Peyer's patch (tissue), 4 donors: ENCODE results near the gene POTEF. TPM values are rescaled to one million over a fixed set of nuclear protein-coding genes. Genes with fewer than 3 reads are reported as not detected.
"Not testable (repeated sequence)": the region's sequence is repeated elsewhere in the genome, so short reads cannot be mapped to it uniquely, and the experiment has no call there.

Experiments
- DNase-seq, 3 donors: peaks; one replicate each; pipeline ENCODE4 v3.0.0-alpha.2; 2017 to 2019
- H3K27ac ChIP-seq, 4 donors: fragments of 200-600 bp; sonication (generic); one replicate each; pipeline ENCODE4 v1.5.1; 2016 to 2019
- H3K27me3 ChIP-seq, 2 donors: fragments of 200-600 bp; sonication (generic); one replicate each; pipeline ENCODE4 v1.5.1; 2019
- H3K36me3 ChIP-seq, 3 donors: fragments of 200-600 bp; sonication (generic); one replicate each; pipeline ENCODE4 v1.5.1; 2016 to 2019
- H3K4me1 ChIP-seq, 4 donors: fragments of 200-600 bp; sonication (generic); one replicate each; pipeline ENCODE4 v1.5.1; 2016 to 2019
- H3K4me3 ChIP-seq, 4 donors: fragments of 200-600 bp; sonication (generic); 1 replicate in 3 of 4; 2 replicates in 1 of 4; pipeline ENCODE4 v1.5.1; 2016 to 2019; ENCODE audit warnings: mild to moderate bottlenecking in 1 of 4
- H3K9me3 ChIP-seq, 4 donors: fragments of 200-600 bp; sonication (generic); one replicate each; pipeline ENCODE4 v1.5.1; 2016 to 2019; ENCODE audit warnings: mild to moderate bottlenecking in 1 of 4
- POLR2A ChIP-seq, 2 donors: fragments of 450-650 bp; IDR thresholded peaks; one replicate each; pipeline ENCODE4 v1.5.1; 2017; ENCODE audit warnings: antibody characterized with exemption in 2 of 2, mild to moderate bottlenecking in 2 of 2, moderate library complexity in 2 of 2
- total RNA-seq, 4 donors: library from RNA; depleted of rRNA; stranded (reverse); fragments of >200 nt; gene quantifications; one replicate each; pipeline ENCODE4 v1.1.0, GENCODE V29; 2016
- TF ChIP-seq, protein P1 (sequence below), 6 experiments: fragments of 450-650 bp in 4 of 6; fragments of 200-600 bp in 2 of 6; sonication (generic) in 1 of 6; IDR thresholded peaks; one replicate each; pipeline ENCODE4 v1.5.1; 2017 to 2019; ENCODE audit warnings: antibody characterized with exemption in 6 of 6, mild to moderate bottlenecking in 3 of 6, moderate library complexity in 1 of 6

The POTEF gene
- total RNA-seq, 4 donors from 2014 or later, result 0.28 TPM; not detected in 3

GRCh38 chr2:130137118-130137517 is 8.1 kb upstream of the POTEF start:
- not testable (repeated sequence) for H3K4me3 ChIP-seq, H3K36me3 ChIP-seq, H3K4me1 ChIP-seq, H3K27me3 ChIP-seq, H3K9me3 ChIP-seq, H3K27ac ChIP-seq
- DNase-seq, result peak in 1 of 3 donors; percentile 7

- H3K4me3 ChIP-seq, H3K27me3 ChIP-seq, H3K4me1 ChIP-seq, H3K36me3 ChIP-seq, H3K9me3 ChIP-seq, H3K27ac ChIP-seq: not testable (repeated sequence)
- DNase-seq, result peak in 1 of 3 donors; percentile 3
Observed at GRCh38 chr2:130136546-130136945, 7.5 kb upstream of the POTEF start.

DNA sequence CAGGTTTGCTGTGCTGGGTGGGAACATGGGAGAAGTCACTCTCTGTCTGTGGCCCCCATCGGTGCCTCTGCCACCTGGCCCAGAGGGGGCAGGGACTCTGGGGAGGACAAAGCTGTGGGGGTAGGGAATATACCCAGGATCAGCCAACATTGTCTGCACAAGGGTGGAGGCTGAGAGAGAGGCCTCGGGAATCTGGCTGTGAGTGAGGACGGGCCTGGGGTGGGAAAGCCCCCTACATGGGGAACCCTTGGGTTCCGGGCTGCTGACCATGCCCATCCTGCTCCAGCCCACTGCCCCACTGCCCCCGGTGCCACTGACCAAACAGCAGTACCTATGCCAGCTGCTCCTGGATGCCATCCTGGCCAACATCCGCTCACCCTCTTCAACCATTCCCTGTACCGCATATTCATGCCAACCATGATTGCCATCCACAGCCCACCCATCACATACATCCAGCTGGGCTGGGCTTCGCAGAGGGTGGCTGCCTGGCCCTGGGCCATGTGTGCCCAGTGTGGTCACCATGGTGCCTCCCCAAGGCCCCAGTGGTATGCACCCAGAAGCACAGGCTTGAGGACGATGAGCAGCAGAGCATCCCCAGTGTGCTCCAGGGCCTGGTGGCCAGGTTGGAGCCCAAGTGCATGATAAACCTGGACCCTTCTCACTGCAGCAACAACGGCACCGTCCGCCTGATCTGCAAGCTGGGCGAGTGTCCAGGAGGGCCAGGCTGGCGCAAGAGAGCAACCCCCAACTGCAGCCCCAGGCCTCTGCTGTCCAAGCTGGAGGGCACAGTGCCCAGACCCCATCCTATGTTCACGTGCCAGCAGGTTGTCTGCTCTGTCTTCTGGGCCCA is 6.9 kb upstream of the POTEF start:
- TF ChIP-seq POLR2A (IDR thresholded peaks at IDR 0.05), result no peak
- TF ChIP-seq, protein P1, sequence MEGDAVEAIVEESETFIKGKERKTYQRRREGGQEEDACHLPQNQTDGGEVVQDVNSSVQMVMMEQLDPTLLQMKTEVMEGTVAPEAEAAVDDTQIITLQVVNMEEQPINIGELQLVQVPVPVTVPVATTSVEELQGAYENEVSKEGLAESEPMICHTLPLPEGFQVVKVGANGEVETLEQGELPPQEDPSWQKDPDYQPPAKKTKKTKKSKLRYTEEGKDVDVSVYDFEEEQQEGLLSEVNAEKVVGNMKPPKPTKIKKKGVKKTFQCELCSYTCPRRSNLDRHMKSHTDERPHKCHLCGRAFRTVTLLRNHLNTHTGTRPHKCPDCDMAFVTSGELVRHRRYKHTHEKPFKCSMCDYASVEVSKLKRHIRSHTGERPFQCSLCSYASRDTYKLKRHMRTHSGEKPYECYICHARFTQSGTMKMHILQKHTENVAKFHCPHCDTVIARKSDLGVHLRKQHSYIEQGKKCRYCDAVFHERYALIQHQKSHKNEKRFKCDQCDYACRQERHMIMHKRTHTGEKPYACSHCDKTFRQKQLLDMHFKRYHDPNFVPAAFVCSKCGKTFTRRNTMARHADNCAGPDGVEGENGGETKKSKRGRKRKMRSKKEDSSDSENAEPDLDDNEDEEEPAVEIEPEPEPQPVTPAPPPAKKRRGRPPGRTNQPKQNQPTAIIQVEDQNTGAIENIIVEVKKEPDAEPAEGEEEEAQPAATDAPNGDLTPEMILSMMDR (IDR thresholded peaks at IDR 0.05), result no peak
- no peaks in the 10 kb centered on the region for H3K27me3 ChIP-seq
- peak in 1 of 3 donors; percentile 26 for DNase-seq
- no peak overlapping the region for H3K4me3 ChIP-seq
- no peak overlapping the region for H3K27ac ChIP-seq
- no peaks in the 10 kb centered on the region for H3K9me3 ChIP-seq
- H3K4me1 ChIP-seq, result no peaks in the 10 kb centered on the region
- no peaks in the 10 kb centered on the region for H3K36me3 ChIP-seq

DNA sequence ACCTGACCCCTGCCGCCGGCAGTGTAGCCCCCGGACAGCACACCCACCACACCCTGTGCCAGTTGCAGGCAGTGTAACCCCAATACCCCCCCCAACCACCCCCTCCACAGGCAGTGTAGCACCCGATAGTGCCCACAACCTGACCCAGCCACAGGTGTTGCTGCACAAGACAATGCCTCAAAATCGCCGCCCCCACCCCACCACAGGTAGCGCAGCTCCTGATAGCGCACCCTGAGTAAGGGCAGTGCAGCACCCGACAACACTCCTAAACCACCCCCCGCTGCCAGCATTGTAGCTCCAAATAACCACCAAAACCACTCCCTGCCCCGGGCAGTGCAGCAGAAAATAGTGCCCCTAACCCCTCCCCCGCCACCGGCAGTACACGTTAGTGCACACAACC is 558 bp downstream of the POTEF start:
- H3K36me3 ChIP-seq, H3K4me1 ChIP-seq, H3K4me3 ChIP-seq, H3K9me3 ChIP-seq, H3K27me3 ChIP-seq, DNase-seq, H3K27ac ChIP-seq: not testable (repeated sequence)

- not testable (repeated sequence) for H3K4me3 ChIP-seq, H3K4me1 ChIP-seq, H3K27ac ChIP-seq, DNase-seq, H3K36me3 ChIP-seq, H3K27me3 ChIP-seq, H3K9me3 ChIP-seq
Observed at GRCh38 chr2:130127726-130128125, 1.3 kb downstream of the POTEF start.

GRCh38 chr2:130120924-130121323 is 8.1 kb downstream of the POTEF start:
- H3K27ac ChIP-seq, H3K4me3 ChIP-seq, DNase-seq, H3K27me3 ChIP-seq, H3K9me3 ChIP-seq, H3K4me1 ChIP-seq, H3K36me3 ChIP-seq: not testable (repeated sequence)

- not testable (repeated sequence) for DNase-seq, H3K9me3 ChIP-seq, H3K27ac ChIP-seq, H3K27me3 ChIP-seq, H3K36me3 ChIP-seq, H3K4me1 ChIP-seq, H3K4me3 ChIP-seq
Observed at GRCh38 chr2:130102597-130103363, 26.2 kb downstream of the POTEF start.

DNA sequence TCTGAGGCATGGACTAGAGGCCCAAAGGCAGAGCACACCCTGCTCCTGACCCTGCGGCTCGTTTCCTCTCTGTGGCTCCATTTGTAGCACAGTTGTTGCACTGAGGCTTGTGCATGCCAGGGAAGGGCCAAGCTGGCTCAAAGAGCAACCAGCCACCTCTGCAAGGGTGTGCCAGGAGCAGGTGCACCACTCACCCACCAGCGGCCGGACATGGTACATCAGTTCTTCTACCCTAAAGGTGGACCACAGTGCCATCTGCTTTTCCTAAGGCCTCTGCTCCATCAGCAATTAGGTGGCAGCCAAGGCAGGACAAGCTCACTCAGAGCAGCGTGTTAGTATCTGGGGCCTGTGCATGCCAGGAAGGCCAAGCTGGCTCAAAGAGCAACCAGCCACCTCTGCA is 66.4 kb downstream of the POTEF start:
- DNase-seq, H3K4me1 ChIP-seq, H3K4me3 ChIP-seq, H3K36me3 ChIP-seq, H3K27me3 ChIP-seq, H3K27ac ChIP-seq, H3K9me3 ChIP-seq: not testable (repeated sequence)

DNA sequence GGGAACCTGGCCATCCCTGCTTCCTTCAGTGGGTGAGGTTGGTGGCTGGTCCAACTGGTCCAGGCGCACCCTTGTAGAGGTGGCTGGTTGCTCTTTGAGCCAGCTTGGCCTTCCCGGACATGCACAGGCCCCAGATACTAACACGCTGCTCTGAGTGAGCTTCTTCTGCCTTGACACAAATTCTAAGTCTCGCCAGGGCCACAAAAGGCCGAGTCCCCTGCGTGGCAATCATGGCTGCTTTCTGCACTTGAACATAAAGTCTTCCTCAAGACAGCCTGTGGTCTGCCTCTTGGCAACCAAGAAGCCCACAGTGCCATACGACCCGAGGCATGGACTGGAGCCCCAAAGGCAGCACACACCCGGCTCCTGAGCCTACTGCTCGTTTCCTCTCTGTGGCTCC is 69.0 kb downstream of the POTEF start:
- H3K36me3 ChIP-seq, H3K4me1 ChIP-seq, H3K27ac ChIP-seq, DNase-seq, H3K27me3 ChIP-seq, H3K9me3 ChIP-seq, H3K4me3 ChIP-seq: not testable (repeated sequence)

GRCh38 chr2:130056336-130056735 is 72.7 kb downstream of the POTEF start:
- not testable (repeated sequence) for DNase-seq, H3K27ac ChIP-seq, H3K4me3 ChIP-seq, H3K4me1 ChIP-seq, H3K9me3 ChIP-seq, H3K36me3 ChIP-seq, H3K27me3 ChIP-seq

- H3K4me1 ChIP-seq, H3K27me3 ChIP-seq, H3K27ac ChIP-seq, H3K9me3 ChIP-seq, H3K36me3 ChIP-seq, H3K4me3 ChIP-seq, DNase-seq: not testable (repeated sequence)
Observed at GRCh38 chr2:130053217-130053911, 75.7 kb downstream of the POTEF start.

DNA sequence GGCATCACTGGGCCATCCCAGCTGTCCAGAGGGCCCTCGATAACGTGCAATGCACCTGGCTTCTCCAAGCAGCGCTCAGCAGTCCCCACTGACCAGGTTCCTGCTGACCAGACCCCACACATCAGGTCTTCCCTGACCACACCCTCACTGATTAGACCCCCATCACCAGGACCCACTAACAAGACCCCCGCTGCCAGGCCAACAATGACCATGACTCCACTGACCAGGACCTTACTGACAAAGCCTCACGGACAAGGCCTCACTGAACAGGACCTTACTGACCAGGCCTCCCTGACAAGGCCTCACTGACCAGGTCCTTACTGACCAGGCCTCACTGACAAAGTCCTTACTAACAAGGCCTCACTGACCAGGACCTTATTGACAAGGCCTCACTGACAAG is 76.6 kb downstream of the POTEF start:
- not testable (repeated sequence) for H3K27me3 ChIP-seq, H3K27ac ChIP-seq, H3K4me1 ChIP-seq, H3K4me3 ChIP-seq, H3K36me3 ChIP-seq, H3K9me3 ChIP-seq, DNase-seq

- H3K27me3 ChIP-seq, H3K4me1 ChIP-seq, H3K4me3 ChIP-seq, H3K36me3 ChIP-seq, H3K9me3 ChIP-seq, H3K27ac ChIP-seq, DNase-seq: not testable (repeated sequence)
Observed at GRCh38 chr2:130048422-130048821, 80.6 kb downstream of the POTEF start.

DNA sequence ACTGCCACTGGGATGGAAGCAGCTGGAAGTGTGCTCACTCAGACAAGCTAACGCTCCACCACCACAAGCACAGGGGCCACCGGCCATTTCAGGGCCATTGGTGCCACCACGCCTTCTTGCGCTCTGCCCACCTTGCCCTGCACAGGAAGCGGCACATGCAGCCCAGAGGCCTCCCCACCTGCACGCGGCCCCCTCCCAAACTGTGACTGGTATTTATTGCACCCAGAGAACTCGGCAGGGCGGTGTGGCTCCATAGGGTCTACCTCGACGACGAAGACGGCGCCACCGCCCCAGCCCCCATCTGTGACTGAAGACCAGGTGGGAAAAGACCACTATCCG is 90.8 kb downstream of the POTEF start:
- not testable (repeated sequence) for H3K27ac ChIP-seq, H3K4me3 ChIP-seq, H3K9me3 ChIP-seq, H3K4me1 ChIP-seq, DNase-seq, H3K27me3 ChIP-seq, H3K36me3 ChIP-seq
